HG02885 (cell line): ENCODE data around the gene PKD1.

ENCODE experiments used
- ATAC-seq: cut with Tn5 transposase; IDR thresholded peaks from one replicate; pipeline ENCODE4 v1.9.1; 2021; ENCODE audit warnings: mild to moderate bottlenecking; ENCODE audit not compliant: unreplicated experiment, poor library complexity

PKD1 gene

DNA sequence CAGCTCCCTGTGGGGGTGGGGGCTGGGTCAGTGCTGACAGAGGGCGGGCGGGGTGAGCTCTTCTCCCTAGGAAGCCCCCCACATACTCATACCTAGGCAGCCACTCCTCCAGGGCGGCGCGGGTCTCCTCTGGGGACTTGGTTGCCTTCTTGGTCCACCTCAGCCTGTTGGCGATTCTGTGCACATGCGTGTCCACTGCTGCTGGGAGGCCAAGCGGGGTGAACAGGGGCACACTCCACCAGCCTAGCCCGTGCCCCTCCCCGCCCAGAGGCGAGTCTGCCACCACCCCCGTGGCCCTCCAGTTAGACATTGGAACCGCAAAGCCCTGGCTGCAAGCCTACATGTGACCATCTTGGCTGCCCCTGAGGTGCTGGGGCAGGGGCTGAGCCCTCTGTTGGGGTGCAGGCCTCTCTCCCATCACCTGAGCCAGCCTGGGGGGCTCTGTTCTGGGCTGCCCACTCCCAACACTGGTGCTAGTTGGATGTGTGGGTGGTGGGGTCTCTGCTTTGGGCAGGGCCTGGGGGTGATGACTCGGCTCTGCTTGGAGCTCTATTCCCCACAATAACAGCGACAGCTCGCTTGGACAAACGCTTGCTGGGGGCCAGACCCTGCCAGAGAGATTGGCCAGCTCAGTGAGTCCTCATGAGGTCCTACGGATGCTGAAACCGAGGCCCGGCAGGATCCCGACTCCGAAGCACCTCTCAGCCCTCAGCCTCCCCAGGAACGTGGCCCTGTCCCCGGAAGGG is 95.5 kb downstream of the PKD1 start:
- ATAC-seq, result no peak

GRCh38 chr16:2039274-2040031 is 96.2 kb downstream of the PKD1 start:
- no peak for ATAC-seq
